HEK293 (cell line): Measurements from ENCODE around the gene KCNK7.
A peak's percentile ranks its signal among the peaks of the same experiment; 100 is the strongest.

Experiments
- CTCF ChIP-seq: fragments of 450-650 bp; formaldehyde crosslinking; IDR thresholded peaks from 2 replicates; pipeline ENCODE4 v1.5.1; 2016; ENCODE audit warnings: missing biosample characterization, missing genetic modification characterization
- PBX3 ChIP-seq: sonication (generic); formaldehyde crosslinking; IDR thresholded peaks from 2 replicates; pipeline ENCODE4 v1.8.1; 2022; ENCODE audit warnings: mild to moderate bottlenecking, moderate library complexity, missing genetic modification reagents
- ZNF239 ChIP-seq: fragments of 450-650 bp; formaldehyde crosslinking; IDR thresholded peaks from 2 replicates; pipeline ENCODE4 v1.5.1; 2016; ENCODE audit warnings: missing biosample characterization, missing genetic modification characterization
- ZNF521 ChIP-seq: fragments of 450-650 bp; formaldehyde crosslinking; IDR thresholded peaks from 2 replicates; pipeline ENCODE4 v1.5.1; 2017; ENCODE audit warnings: missing biosample characterization, mild to moderate bottlenecking, missing genetic modification characterization
- TF ChIP-seq, protein P1 (sequence below): fragments of 450-650 bp; formaldehyde crosslinking; IDR thresholded peaks from 2 replicates; pipeline ENCODE4 v1.5.1; 2016; ENCODE audit warnings: missing biosample characterization, missing genetic modification characterization

DNA sequence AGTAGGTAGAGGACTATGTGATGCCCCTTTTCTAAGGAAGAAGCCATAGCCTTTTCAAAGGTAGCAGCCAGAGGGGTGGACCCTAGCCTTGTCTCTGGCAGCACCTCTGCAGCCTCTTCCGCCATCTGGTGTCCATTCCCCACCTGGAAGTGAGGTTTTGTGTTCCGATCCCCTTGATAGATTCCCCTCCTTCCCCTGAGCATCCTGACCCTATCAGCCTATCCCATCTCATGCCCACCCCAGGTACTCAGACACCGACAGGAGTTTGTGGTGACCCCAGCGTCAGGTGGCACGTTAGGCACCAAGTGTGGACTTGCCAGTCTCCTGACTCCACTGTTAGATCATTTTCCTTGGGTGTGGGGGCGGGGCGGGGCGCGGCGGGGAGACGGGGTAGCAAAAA is 23.7 kb downstream of the KCNK7 start:
- TF ChIP-seq CTCF (tag by site-specific recombination) (peak; percentile 79), ZNF521 (no peak), PBX3 (CRISPR knock-in tag) (no peak), ZNF239 (tag by site-specific recombination) (no peak)
- TF ChIP-seq, protein P1, sequence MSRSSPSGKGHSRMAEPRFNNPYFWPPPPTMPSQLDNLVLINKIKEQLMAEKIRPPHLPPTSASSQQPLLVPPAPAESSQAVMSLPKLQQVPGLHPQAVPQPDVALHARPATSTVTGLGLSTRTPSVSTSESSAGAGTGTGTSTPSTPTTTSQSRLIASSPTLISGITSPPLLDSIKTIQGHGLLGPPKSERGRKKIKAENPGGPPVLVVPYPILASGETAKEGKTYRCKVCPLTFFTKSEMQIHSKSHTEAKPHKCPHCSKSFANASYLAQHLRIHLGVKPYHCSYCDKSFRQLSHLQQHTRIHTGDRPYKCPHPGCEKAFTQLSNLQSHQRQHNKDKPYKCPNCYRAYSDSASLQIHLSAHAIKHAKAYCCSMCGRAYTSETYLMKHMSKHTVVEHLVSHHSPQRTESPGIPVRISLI: no peak
